DND-41 (cell line): ENCODE results near the gene MAPKAPK2.

Experiments
- CTCF ChIP-seq: IDR thresholded peaks from 2 replicates; pipeline ENCODE4 v1.5.1; 2012; ENCODE audit warnings: borderline replicate concordance, low read length, moderate library complexity, mild to moderate bottlenecking; ENCODE audit not compliant: poor library complexity, severe bottlenecking; ENCODE audit errors: extremely low read depth
- EZH2 ChIP-seq: IDR thresholded peaks from 3 replicates; pipeline ENCODE4 v1.6.1; 2012; ENCODE audit warnings: borderline replicate concordance, low read depth, mild to moderate bottlenecking, moderate library complexity, low read length, inconsistent platforms; ENCODE audit not compliant: severe bottlenecking

DNA sequence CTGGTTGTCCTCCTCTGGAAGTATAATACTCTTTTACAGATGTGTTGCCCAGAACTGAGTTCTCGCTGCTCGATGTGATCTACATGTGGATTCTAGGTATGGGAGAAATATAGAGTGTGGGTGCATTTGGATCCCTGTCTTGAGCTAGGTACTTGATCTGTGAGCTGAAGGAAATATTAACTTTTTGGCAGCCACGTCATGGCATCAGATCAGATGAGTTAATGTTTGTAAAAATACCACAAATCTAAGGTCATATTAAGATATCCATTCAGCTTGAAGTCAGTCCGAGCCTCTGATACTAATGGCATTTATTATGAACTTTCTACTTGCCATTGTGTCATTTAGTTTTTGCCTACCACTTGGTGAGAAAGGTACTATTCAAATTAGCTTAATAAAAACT is 24.6 kb downstream of the MAPKAPK2 start:
- TF ChIP-seq CTCF (no peak), EZH2 (no peak)
